ENCODE measurements around the gene DAO. TPM values are rescaled to one million over a fixed set of nuclear protein-coding genes. Genes with fewer than 3 reads are reported as not detected.

Gene DAO
- total RNA-seq, 1 donor, result not detected

DNA sequence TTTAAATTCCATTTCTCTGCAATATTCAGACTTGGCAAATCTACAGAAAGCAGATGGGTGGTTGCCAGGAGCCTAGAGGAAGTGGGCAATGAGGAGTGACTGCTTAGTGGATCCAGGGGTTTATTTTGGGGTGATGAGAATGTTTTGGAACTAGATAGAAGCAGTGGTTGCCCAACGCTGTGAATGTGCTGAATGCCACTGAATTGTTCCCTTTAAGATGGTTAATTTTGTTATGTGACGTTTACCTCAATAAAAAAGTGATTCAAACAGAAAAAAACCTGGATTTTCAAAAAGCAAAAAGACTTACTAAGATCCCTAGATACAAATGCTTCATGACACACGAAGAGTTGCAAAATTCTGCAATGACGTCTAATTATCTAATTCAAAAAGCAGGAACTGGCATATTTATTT lies 34.2 kb downstream of the DAO start:
- DNase-seq (ENCODE audit: low read depth in 2 of 3, low spot score in 2 of 3), result peak in 2 of 3 donors; percentile 45 to 82

- no peak for DNase-seq (ENCODE audit: low read depth in 2 of 3, low spot score in 2 of 3)
These were observed 35.8 kb downstream of the DAO start for GRCh38 chr12:108915632-108916133.

DNA sequence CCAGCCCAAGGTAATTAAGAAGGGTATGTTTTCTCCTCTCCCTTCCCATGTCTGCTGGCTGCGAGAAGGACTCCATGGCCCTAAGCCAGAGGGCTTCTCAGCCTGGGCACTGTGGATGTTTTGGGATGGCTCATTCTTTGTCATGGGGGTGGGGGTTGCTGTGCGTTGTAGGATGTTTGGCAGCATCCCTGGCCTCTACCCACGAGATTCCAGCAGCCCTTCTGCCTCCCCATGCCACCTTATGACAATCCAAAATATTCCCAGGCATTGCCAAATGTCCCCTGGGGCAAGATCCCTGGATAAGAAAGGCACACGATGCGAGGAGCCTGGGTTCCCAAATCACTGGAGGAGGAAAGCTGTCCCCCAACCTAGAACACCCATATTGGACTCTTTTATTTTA lies 36.4 kb downstream of the DAO start:
- no peak for DNase-seq (ENCODE audit: low read depth in 2 of 3, low spot score in 2 of 3)

- no peak for DNase-seq (ENCODE audit: low read depth in 2 of 3, low spot score in 2 of 3)
These were observed 38.3 kb downstream of the DAO start for GRCh38 chr12:108918206-108918605.

DNA sequence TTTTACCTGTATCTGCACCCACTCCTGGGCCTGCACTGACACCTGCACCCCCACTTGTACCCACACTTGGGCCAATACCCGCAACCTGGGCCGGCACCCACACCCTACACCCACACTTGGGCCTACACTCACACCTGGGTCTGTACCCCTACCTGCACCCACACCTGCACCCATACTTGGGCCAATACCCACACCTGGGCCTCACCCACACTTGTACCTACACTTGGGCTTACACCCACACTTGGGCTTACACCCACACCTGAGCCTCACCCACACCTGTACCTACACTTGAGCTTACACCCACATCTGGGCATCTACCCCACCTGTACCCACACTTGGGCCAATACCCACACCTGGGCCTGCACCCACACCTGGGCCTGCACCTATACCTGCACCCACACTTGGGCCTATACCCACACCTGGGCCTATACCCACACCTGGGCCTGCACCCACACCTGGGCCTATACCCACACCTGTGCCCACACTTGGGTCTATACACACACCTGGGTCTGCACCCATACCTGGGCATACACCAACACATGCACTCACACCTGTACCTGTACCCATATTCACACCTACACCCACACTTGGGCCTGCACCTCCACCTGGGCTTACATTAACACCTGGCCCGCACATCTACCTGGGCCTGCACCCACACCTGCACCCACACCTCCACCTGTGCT lies 39.2 kb downstream of the DAO start:
- DNase-seq (ENCODE audit: low read depth in 2 of 3, low spot score in 2 of 3), result no peak

- no peak for DNase-seq (ENCODE audit: low read depth in 2 of 3, low spot score in 2 of 3)
These were observed 42.1 kb downstream of the DAO start for GRCh38 chr12:108921946-108922345.

GRCh38 chr12:108922918-108923317 lies 43.0 kb downstream of the DAO start:
- DNase-seq (ENCODE audit: low read depth in 2 of 3, low spot score in 2 of 3), result no peak

DNA sequence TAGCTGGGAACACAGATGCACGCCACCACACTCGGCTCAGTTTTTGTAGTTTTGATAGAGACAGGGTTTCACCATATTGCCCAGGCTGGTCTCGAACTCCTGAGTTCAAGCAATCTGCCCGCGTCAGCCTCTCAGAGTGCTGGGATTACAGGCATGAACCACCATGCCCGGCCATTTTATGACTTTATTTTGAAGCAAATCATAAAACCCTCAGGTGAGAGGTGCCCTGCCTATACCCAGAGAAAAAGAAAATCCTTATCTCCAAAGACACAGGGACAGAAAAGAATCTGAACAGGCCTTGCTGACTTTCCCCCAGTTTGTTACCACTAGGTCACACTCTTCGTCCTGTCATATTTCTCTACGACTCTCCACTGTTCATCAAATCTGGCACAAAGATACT lies 48.8 kb downstream of the DAO start:
- DNase-seq (ENCODE audit: low read depth in 2 of 3, low spot score in 2 of 3), result no peak

DNA sequence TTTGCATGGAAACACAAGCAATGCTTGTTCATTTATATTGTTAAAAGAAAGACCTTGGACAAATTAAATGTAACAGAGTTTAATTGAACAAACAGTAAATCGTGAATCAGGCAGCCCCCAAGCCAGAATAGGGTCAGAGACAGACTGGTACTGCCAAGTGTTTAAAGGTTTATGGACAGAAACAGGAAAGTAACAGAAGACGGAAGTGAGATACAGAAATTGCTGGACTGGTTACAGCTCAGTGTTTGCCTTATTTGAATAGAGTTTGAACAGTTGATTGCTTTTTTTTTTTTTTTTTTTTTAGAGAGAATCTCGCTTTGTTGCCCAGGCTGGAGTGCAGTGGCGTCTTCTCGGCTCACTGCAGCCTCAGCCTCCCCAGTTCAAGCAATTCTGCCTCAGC lies 50.3 kb downstream of the DAO start:
- DNase-seq (ENCODE audit: low read depth in 2 of 3, low spot score in 2 of 3), result peak in 1 of 3 donors; percentile 37

DNA sequence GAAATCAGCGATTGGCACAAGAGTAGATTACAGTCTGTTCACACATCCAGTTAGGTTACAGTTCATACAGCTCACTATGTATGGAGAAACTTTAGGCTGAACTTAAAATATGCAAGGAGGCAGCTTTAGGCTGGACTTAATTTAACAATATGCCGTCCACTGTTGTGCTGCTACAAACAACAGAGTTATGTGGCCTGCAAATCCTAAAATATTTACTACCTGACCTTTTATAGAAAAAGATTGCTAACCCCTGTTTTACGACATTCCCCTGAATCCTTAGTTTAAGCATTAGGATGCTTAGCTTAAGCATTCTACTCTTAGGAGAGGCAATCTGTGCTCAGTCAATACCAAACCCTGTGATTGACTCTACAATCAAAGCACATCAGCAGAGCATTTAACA lies 50.9 kb downstream of the DAO start:
- DNase-seq (ENCODE audit: low read depth in 2 of 3, low spot score in 2 of 3), result no peak

DNA sequence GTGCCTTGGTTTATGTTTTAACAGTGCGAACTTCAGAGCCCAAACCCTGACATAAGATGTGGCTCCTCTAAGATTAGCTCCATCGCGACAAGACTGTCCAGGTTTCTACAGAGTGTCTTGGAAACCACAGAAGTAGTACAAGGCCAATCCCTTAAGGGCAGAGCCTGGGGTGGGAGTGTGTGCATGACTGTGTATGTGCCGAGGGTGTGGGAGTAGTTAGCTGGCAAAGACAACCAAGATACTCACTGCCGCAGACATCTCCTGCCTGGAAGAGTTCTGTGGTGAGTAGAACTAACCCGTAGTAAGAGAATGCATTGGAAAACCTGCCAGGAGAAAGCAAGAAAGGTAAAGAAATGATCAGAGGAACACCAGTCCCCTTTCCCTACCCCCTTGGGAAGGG lies 54.1 kb downstream of the DAO start:
- DNase-seq (ENCODE audit: low read depth in 2 of 3, low spot score in 2 of 3), result no peak

DNA sequence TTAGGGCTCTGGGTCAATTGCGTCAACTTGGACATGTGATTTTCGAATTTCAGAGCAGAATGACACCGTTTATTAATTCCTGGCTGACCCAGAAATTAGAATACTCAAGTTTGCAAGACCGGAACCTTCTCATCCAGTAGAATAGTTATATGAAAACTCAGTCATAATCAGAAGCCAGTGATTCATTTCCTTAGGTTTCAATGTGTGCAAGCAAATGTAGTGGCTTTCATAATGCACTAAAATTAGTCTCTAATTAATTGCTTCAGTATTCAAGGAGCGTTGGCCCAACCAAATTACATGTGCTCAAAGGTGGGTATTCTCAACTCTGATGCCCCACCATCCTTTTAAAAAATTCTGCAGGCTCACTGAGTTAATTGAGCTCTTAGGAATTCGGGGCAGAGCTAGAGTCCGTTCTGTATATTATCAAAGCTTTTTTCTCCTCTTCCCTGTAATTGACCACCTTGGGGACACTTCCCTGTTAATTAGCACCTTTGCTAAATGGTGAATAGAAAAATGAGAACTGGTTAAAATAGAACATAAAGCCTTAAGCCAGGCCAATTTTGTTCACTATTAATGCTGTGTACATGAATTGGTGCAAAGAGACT lies 55.4 kb downstream of the DAO start:
- no peak for DNase-seq (ENCODE audit: low read depth in 2 of 3, low spot score in 2 of 3)

- DNase-seq (ENCODE audit: low read depth in 2 of 3, low spot score in 2 of 3), result no peak
These were observed 58.5 kb downstream of the DAO start for GRCh38 chr12:108938247-108938924.

GRCh38 chr12:108939594-108939993 lies 59.7 kb downstream of the DAO start:
- peak in 2 of 3 donors; percentile 61 to 78 for DNase-seq (ENCODE audit: low read depth in 2 of 3, low spot score in 2 of 3)

- no peak for DNase-seq (ENCODE audit: low read depth in 2 of 3, low spot score in 2 of 3)
These were observed 60.2 kb downstream of the DAO start for GRCh38 chr12:108940138-108940537.

DNA sequence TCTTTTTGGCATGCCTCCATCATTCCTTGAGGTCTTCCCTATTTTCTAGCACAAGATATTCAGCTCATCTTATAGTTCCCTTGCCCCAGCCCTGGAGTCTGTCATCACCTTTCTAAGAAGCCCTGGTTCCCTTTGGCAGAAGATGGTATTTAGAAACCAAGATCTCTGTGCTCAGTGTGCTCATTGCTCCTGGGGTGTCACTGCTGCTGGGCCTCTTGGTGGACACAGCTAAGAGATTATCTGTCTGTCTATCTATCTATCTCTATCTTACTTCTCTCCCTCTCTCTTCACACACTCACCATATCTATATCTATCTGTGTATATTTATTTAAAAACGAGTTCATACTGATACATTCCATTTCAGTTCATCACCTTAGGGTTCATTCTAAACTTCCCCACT lies 67.2 kb downstream of the DAO start:
- no peak for DNase-seq (ENCODE audit: low read depth in 2 of 3, low spot score in 2 of 3)

GRCh38 chr12:108948367-108948766 lies 68.5 kb downstream of the DAO start:
- DNase-seq (ENCODE audit: low read depth in 2 of 3, low spot score in 2 of 3), result no peak

DNA sequence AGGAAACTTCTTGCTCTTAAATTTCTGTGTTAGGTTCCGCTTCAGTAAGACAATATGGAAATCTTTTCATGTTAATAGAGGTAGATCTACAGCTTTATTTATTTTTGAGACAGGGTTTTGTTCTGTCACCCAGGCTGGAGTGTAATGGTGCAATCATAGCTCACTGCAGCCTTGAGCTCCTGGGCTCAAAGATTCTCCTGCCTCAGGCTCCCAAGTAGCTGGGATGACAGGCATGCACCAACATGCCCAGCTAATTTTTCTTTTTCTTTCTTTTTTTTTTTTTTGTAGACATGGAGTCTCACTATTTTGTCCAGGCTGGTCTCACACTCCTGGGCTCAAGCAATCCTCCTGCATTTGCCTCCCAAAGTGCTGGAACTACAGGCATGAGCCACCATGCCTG lies 70.1 kb downstream of the DAO start:
- no peak for DNase-seq (ENCODE audit: low read depth in 2 of 3, low spot score in 2 of 3)

Data from hematopoietic multipotent progenitor cell (in vitro differentiated cells).